ENCODE data around the gene FUT8.

FUT8 gene

GRCh38 chr14:65588426-65589140 is 176.1 kb downstream of the FUT8 start:
- no peak overlapping the region for H3K4me3 ChIP-seq (ENCODE audit: severe bottlenecking)
- DNase-seq (ENCODE audit: low spot score) (no peak), ATAC-seq (ENCODE audit: low read depth) (no peak)
- no peaks in the 10 kb centered on the region for H3K27me3 ChIP-seq (ENCODE audit: insufficient read depth, poor library complexity, severe bottlenecking)
- no peaks in the 10 kb centered on the region for H3K9me3 ChIP-seq (ENCODE audit: severe bottlenecking)
- H3K4me1 ChIP-seq (ENCODE audit: insufficient read depth, poor library complexity, severe bottlenecking), result no peaks in the 10 kb centered on the region
- no peak for TF ChIP-seq CTCF (IDR thresholded peaks at IDR 0.05; ENCODE audit: poor library complexity, severe bottlenecking)
- H3K27ac ChIP-seq (ENCODE audit: poor library complexity, severe bottlenecking), result no peak overlapping the region
- no peaks in the 10 kb centered on the region for H3K36me3 ChIP-seq (ENCODE audit: low read depth)

GRCh38 chr14:65594153-65594881 is 181.8 kb downstream of the FUT8 start:
- no peaks in the 10 kb centered on the region for H3K4me1 ChIP-seq (ENCODE audit: insufficient read depth, poor library complexity, severe bottlenecking)
- H3K27ac ChIP-seq (ENCODE audit: poor library complexity, severe bottlenecking), result no peak overlapping the region
- H3K27me3 ChIP-seq (ENCODE audit: insufficient read depth, poor library complexity, severe bottlenecking), result no peaks in the 10 kb centered on the region
- TF ChIP-seq CTCF (IDR thresholded peaks at IDR 0.05; ENCODE audit: poor library complexity, severe bottlenecking), result no peak
- ATAC-seq (ENCODE audit: low read depth), result peak; percentile 69; the same call in 2 of the 3 replicates
- DNase-seq (ENCODE audit: low spot score), result peak; percentile 49
- no peaks in the 10 kb centered on the region for H3K9me3 ChIP-seq (ENCODE audit: severe bottlenecking)
- 0 out of 2 replicates have a peak, but pooled peaks cover 3% of the 10 kb centered on the region for H3K36me3 ChIP-seq (ENCODE audit: low read depth)
- H3K4me3 ChIP-seq (ENCODE audit: severe bottlenecking), result no peak overlapping the region

- Histone ChIP-seq H3K36me3 (ENCODE audit: low read depth) (0 out of 2 replicates have a peak, but pooled peaks cover 3% of the 10 kb centered on the region), H3K4me1 (ENCODE audit: insufficient read depth, poor library complexity, severe bottlenecking) (no peaks in the 10 kb centered on the region), H3K4me3 (ENCODE audit: severe bottlenecking) (no peak overlapping the region)
Observed at GRCh38 chr14:65594882-65595237, 182.3 kb downstream of the FUT8 start.

GRCh38 chr14:65599375-65599774 is 186.8 kb downstream of the FUT8 start:
- peaks cover 4% of the 10 kb centered on the region for H3K4me1 ChIP-seq (ENCODE audit: insufficient read depth, poor library complexity, severe bottlenecking)
- H3K9me3 ChIP-seq (ENCODE audit: severe bottlenecking), result no peaks in the 10 kb centered on the region
- DNase-seq (ENCODE audit: low spot score), result no peak
- 0 out of 2 replicates have a peak, but pooled peaks cover 3% of the 10 kb centered on the region for H3K36me3 ChIP-seq (ENCODE audit: low read depth)
- ATAC-seq (ENCODE audit: low read depth), result no peak
- H3K27ac ChIP-seq (ENCODE audit: poor library complexity, severe bottlenecking), result no peak overlapping the region
- no peak for TF ChIP-seq CTCF (IDR thresholded peaks at IDR 0.05; ENCODE audit: poor library complexity, severe bottlenecking)
- no peaks in the 10 kb centered on the region for H3K27me3 ChIP-seq (ENCODE audit: insufficient read depth, poor library complexity, severe bottlenecking)
- no peak overlapping the region for H3K4me3 ChIP-seq (ENCODE audit: severe bottlenecking)

More at GRCh38 chr14:65594882-65595237, 182.3 kb downstream of the FUT8 start:
- Histone ChIP-seq H3K27ac (ENCODE audit: poor library complexity, severe bottlenecking) (no peak overlapping the region), H3K9me3 (ENCODE audit: severe bottlenecking) (no peaks in the 10 kb centered on the region), H3K27me3 (ENCODE audit: insufficient read depth, poor library complexity, severe bottlenecking) (no peaks in the 10 kb centered on the region)
- ATAC-seq (ENCODE audit: low read depth) (no peak), DNase-seq (ENCODE audit: low spot score) (no peak)
- no peak for TF ChIP-seq CTCF (IDR thresholded peaks at IDR 0.05; ENCODE audit: poor library complexity, severe bottlenecking)

Data from RWPE2 (cell line).